GM21529 (cell line): ENCODE data around the gene CFAP298.

Source experiments
- ATAC-seq: cut with Tn5 transposase; IDR thresholded peaks from one replicate; pipeline ENCODE4 v1.9.1; 2021; ENCODE audit not compliant: unreplicated experiment

The CFAP298 gene

DNA sequence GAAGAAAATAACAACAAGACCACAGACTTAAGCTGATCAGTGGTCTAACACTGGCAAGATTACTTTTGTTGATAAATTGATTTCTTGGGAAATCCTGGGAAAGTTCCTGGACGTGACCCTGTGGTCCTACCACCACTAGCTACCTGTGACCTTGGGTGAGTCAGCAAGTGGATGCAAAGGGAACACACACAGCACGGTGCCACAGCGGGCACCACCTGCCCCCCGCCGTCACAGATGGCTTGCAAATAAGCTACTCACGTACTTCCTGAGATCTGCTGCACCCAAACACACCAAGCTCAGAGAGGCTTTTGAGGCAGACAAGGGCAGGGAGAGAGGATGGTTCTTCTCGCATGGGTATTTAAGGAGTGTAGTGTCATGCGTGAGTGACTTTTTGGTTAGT lies 12.7 kb downstream of the CFAP298 start:
- ATAC-seq, result no peak

DNA sequence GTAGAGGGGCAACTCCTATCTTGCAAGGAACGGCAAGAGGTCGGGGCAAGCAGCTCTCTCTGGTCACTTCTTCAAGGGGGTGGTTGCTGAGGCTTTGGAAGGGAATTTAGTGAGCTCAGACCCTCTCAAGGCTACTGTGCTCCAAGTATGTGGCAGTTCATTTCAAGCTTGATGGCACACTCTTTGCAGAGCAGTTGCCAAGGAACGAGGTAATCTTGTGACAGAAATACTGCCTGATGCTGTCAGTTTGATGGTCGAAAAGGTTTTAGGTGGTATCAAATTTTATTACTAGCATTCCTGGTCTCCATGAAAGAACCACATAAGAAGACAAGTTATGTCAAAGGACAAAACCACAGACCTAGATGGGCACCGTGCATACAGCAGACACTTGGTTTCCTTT lies 13.1 kb downstream of the CFAP298 start:
- no peak for ATAC-seq

DNA sequence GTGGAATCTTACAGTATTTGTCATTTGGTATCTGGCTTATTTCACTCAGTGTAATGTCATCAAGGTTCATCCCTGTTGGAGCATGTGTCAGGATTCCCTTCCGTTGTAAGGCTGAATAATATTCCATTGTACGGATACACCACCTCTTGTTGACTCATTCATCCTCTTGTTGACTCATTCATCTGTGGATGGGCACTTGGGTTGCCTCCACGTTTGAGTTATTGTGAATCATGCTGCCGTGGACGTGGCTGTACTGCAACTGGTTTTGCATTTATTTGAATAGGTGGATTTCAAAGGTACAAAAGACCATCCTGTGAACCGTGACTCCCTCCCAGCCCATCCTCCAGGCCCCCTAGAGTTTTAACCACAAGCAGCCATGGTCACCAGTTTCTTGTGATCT lies 15.0 kb downstream of the CFAP298 start:
- no peak for ATAC-seq

DNA sequence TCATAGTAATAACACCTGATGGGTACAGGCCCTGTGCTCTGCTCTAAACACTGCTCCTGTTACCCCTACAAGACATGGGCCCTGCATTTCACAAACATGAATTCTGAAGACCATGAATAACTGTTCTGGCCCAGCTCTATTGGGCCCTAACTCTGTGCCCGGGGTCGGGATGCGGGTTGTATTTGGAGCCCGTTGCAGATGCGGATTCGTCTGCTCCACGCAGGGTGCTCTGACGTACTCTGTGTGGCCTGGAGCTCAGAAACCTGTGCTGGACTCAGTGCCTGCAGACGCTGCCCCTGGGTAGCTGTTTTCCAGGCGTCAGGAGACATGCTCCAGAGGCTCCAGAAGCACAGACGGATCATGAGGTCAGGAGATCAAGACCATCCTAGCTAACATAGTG lies 16.7 kb downstream of the CFAP298 start:
- ATAC-seq, result no peak

DNA sequence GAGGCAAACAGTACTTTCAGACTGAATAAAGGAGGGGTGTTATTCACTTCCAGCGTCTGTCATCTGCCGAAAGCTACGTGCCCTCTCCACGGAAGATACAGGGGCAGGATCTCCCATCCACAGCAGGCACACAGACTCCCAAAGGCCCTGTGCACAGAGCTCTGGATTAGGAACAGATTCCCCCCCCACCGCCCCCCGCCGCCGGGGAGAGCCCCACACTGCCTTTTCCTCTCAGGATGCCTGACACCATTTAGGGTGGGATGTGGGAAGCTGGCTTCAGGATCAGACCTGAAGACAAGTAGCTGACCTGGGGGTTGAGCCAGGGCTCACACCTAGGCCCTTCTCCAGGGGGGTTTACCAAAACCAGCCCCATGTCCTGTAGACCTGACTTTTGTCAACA lies 18.5 kb downstream of the CFAP298 start:
- no peak for ATAC-seq

DNA sequence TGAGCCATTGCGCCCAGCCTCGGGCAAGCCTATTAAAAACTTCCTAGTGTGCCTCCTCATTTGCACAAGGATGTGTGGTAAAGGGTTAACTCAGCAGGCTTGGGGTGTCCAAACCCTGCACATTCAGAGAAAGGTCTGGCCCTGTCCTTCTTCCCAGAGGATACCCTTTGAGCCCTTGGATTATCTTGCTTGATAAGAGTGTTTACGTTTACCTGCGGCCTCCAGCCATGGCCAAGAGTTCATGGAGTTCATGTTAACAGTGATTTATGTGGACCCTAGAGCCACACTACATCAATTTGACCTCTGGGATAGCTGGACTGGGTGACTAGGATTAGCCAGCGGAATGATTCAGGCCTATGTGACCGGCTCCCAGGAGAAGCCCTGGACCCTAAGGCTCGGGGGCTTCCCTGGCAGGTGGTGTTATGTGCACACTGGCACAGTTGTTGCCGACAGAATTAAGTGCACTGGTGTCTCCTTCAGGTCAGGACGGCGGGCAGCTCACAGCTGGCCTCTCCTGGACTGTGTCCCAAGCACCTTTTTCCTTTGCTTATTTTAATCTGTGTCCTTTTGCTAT lies 19.2 kb downstream of the CFAP298 start:
- ATAC-seq, result no peak

DNA sequence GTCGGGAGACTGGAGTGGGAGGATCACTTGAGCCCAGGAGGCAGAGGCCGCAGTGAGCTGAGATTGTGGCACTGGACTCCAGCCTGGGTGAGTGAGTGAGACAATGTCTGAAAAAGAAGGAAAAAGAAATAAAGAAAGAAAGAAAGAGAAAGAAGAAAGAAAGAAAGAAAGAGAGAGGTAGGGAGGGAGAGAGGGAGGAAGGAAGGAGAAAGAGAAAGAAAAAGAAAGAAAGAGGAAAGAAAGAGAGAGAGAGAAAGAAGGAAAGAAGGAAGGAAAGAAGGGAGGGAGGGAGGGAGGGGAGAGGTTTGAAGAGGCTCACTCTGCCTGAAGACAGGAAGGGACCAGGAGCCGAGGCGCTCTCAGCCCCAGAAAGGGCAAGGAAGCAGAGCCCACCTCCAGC lies 22.0 kb downstream of the CFAP298 start:
- ATAC-seq, result no peak

DNA sequence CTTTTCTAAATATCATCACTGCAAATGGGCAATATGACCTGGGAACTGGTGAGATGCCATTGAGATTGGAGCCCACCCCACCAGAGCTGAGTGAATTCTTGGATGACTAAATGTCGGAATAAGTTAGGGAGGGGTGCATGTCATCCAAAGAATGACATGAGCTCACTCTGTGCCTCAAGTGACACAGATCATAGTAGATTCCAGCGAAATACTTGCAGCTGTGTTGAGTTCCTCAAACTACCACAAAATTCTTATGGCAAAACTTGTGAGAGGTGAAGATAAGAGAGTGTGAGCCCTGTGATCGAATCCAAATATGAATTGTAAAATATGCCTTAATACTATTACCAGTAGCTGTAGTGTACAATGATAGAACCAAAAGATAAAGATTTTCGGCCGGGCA lies 24.5 kb downstream of the CFAP298 start:
- ATAC-seq, result no peak

DNA sequence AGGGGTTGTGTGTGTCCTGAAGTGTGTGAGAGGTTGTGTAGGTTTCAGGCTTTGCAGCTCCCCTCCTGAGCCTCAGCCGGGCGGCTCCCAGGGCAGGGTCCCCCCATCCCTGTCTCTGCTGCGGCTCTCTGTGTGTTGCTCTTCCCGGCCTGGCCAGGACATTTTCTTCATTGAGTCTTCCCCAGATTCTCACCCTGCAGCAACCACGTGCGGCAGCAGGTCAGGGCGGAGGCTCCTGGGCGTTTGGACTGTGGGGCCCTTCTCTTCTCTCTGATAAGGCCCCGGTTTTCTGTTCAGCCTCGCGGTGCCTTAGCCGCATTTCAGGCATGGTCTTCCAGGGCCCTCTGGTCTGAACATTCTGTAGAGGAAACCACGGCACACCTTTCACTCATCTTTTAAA lies 25.1 kb downstream of the CFAP298 start:
- ATAC-seq, result no peak

DNA sequence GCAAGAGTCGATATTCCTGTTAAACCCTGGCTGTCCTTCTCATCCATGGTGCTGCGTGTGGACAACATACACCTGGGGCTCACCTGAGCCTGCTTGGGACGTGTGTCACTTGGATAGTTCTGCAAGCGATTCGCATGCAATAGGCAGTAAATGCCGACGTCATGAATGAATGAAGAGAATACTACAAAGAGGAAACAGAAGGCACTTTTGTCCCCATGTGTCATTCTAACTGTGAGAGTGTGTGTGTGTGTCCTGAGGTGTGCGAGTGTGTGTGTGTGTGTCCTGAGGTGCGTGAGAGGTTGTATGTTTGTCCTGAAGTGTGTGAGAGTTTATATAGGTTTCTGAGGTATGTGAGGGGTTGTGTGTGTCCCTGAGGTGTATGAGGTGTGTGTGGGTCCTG lies 26.2 kb downstream of the CFAP298 start:
- ATAC-seq, result no peak

DNA sequence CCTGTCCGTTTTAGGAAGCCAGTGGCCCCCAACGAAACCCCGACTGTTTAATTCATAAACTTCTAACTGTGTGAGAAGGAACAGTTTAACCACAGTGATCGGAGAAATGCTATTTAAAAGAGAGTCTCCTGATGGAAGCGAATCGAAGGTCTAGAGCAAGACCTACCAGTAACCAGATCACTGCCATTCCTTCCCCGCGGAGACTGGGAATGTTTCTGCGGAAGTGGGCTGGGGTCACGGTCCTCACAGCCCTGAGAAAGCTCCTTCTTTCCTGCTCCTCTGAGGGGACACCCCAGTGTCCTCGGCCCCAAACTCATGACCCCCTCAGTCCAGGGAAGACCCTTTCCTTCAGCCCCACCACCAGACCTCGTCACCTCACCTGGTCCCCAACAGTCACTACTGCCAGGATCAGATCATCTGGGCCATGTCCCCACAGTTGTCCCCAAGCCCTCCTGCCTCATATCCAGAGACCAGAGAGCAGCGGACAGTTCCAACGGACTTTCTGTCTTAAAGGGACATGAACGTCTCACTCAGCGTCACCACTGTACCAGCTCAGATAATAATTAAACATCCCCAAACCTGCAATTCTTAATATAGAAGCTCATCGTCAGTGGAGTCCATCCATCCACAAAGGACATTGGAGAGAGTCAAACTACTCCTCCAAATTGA lies 27.0 kb downstream of the CFAP298 start, which contains the start of gene TCP10L:
TCP10L (minus strand) TSS at position 482 of the 669 bp plus-strand sequence. CDS start 1,219 bp downstream, outside the sequence.
- ATAC-seq, result no peak

DNA sequence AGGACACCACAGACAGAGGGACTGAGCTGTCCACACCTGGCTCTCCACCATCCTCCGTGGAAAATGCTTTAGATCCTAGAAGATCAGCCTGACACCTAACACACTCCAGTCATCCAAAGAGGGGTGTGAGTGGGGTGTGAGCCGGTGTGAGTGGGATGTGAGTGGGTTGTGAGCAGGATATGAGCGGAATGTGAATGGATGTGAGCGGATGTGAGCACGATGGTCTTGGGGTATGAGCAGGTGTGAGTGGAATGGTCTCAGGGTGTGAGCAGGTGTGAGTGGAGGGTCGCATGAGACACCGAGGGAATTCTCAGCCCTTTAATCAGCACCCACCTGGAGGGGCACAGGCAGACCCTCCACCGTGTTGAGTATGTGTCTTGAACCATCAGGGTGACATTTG lies 27.7 kb downstream of the CFAP298 start:
- ATAC-seq, result no peak

DNA sequence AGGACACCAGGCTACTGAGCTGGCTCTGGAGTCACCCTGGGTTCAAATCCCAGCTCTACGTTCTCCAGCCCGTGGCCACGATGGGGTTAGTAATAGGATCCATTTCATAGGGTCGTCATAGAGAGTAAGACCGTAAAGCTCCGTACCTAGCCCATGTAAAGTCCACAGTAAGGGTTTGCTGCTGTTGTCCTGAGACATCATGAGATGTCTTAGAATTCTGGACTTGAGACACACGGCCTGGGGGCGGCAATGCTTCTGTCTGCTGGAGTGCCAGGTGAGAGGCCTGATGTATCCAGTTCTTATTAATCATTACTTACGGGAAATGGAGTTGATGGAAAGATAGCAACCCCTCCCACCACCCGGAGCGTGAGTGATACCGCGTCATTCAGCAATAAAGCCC lies 30.4 kb downstream of the CFAP298 start:
- no peak for ATAC-seq

DNA sequence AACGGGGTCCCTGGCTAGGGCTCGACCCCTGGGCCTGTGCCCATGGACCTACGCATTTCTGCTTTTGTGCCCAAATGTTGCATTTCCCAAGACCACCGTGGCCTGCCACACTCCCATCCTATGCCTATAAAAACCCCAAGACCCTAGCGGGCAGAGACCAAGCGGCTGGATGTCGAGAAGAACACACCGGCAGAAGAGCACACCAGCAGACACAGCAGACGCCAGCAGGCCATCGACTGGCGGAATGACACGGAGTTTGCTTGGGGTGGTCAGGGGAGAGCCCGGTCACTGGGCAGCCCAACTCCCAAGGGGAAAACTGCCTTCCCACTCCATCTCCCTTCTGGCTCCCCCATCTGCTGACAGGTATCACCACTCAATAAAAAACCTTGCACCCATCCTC lies 31.2 kb downstream of the CFAP298 start:
- no peak for ATAC-seq

DNA sequence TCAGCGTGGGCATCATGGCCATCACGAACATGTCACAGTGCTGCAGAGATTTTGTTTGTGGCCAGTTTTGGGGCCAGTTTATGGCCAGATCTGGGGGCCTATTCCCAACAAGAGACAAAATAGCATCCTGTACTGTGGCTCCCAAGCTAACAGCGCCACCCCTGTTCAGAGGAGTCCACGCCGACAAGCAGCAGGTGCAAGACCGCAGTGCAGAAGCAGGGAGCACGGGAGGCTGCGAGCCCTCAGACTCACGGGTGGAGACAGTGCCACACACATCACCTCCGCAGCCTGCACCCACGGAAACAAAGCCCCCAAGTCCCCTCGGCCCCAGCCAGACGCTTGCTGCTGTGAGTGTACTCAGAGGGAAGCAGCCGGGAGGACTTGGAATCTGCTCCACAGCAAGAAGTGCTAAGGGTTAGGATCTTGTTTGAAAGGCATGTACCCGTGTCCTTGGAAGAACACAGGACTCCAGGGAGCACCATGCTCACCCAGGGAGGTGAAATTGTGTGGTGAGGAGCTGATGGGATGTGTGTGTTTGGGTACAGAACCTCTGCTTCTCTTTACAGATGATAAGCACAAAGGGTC lies 34.0 kb downstream of the CFAP298 start:
- no peak for ATAC-seq

DNA sequence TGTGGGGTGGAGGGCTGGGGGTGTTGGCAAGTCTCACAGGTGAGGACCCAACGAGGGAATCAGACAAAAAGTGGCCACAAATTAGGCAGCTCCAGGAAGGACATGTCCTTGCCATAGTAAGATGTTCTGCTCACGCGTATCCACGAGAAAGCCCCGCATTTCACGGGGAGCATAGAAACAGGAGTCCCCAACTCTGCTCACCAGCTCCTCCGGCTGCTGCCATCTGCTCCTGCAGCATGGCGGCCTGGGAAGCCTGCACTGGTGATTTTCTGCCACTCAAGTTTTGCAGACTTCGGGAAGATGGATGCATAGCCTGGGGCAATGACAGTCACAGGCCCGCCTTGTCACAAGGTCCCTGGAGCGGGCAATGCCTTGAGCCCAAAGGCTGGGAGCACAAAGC lies 36.2 kb downstream of the CFAP298 start:
- ATAC-seq, result no peak

DNA sequence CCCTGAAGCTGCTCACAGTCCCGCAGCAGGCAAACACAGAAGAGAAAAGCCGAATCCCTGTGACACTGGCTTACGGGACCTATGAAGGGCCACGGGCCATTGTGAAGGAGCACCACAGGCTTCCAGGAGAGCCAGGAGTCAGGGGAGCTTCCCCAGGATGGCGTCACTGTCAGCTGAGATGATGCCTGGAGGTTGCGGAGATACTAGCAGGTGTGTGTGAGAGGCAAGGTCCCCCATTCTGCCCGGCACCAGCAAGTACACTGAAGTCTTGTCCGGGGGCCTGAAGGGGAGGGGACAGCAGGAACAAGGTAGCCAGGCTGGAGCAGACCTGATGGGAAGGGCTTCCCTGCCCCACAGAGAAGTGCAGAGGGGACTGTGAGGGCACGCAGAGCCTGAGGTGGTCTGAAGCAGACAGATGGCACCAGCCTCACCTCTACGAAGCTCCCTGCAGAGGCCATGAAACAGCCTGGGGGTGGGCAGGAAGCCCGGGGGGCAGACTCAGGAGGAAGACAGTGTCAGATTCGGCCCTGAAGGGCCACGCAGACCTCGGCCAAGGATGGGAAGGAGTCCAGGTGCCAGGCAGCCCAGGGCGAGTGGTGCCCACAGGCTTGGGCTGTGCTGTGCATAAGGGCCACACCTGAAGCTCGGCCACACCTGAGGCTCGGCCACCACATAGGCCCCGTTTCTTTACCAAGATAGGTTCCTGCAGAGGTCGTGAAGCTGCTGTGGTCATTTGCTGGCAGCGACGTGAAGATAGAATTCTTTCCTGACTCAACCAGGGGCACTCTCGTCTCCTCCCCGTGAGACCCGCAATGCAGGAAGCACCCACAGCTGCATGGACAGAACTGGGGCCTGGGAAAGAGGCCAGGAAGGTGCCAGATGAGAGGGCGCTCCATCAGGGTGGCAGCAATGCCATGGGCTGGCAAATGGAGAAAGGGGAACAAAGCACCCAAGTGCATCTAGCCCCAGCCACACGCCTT lies 36.9 kb downstream of the CFAP298 start:
- no peak for ATAC-seq

DNA sequence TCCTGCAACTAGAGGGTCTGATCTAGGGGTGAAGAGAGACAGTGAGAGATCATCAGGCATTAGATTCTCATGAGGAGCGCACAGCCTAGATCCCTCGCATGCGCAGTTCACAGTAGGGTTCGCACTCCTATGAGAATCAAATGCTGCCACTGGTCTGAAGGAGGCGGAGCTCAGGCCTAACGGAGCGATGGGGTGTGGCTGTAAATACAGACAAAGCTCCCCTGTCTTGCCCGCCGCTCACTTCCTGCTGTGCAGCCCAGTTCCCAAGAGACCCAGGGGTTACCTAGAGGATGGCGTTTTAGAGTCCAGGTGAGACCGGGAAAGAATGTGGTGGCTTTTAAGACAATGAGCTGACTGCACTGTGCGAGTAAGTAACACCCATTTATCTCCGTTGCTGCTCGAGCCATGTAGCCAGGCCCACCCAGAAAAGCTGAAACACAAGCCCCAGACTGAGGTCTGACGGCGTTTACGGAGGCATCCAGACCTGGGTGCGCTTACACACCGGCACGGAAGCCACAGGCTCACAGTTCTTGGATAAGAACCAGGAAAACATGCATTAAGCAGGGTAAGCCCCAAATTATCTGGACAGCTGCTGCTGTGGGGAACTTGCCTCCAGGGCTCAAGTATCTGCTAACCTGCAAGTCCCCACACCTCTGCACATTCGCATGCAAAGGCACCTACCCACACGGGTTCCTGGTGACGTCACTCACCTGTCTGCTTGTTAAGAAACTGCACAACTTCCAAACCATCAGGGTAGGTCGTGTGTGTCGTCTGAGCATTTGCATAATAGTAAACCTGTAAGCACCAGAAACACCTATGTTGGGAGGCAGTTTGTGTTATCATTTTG lies 39.4 kb downstream of the CFAP298 start:
- no peak for ATAC-seq

DNA sequence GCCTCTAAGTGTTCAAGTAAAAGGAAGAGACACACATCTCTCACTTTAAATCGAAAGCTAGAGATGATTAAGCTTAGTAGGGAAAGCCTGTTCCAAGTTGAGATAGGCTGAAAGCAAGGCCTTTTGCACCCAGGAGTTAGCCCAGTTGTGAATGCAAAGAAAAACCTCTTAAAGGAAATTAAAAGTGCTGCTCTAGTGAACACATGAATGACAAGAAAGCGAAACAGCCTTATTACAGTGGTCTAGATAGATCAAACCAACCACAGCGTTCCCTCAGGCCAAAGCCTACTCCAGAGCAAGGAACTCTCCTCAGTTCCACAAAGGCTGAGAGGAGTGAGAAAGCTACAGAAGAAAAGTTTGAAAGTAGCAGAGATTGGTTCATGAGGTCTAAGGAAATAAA lies 41.7 kb downstream of the CFAP298 start:
- no peak for ATAC-seq
